Pancreas (tissue), 10 donors: ENCODE data around the gene BORCS8. TPM values are rescaled to one million over a fixed set of nuclear protein-coding genes. Genes with fewer than 3 reads are reported as not detected.

Source experiments
- ATAC-seq, 4 donors: fragments of 200-7000 bp; cut with Tn5 transposase; one replicate each; pipeline versions ENCODE4 v1.8.0 to v1.9.1; 2020; ENCODE audit warnings: mild to moderate bottlenecking in 4 of 4, moderate library complexity in 4 of 4
- DNase-seq, 6 donors: peaks; one replicate each; pipeline ENCODE4 v3.0.0-alpha.2; 2020
- FAIRE-seq: peaks from 2 replicates; lab custom pipeline; 2012; peaks lifted over from hg19 to GRCh38; lab: Jason Lieb, UNC
- H3K27ac ChIP-seq, 4 donors: fragments of 200-600 bp; sonication (generic); 1 replicate in 3 of 4; 2 replicates in 1 of 4; pipeline versions ENCODE4 v1.5.0 to v1.8.0; 2020
- H3K27me3 ChIP-seq, 4 donors: fragments of 200-600 bp; one replicate each; pipeline ENCODE4 v1.8.0; 2021
- H3K36me3 ChIP-seq, 3 donors: fragments of 200-600 bp; sonication (generic) in 1 of 3; one replicate each; pipeline versions ENCODE4 v1.5.0 to v1.8.0; 2020 to 2021
- H3K4me1 ChIP-seq, 3 donors: fragments of 200-600 bp; one replicate each; pipeline ENCODE4 v1.8.0; 2021
- H3K4me3 ChIP-seq, 4 donors: fragments of 200-600 bp; sonication (generic) in 2 of 4; one replicate each; pipeline versions ENCODE4 v1.5.0 to v1.8.0; 2020 to 2021
- H3K9me3 ChIP-seq, 4 donors: fragments of 200-600 bp; one replicate each; pipeline ENCODE4 v1.8.0; 2021
- WGBS, 2 donors: extraction: QIAGEN DNeasy Blood & Tissue Kit; methylation state at CpG; one replicate each; pipeline ENCODE4 v1.1.7; 2013; 5-methylcytosine and 5-hydroxymethylcytosine counted together
- intact Hi-C, 3 donors: fragments of 100-400 bp; cut with DNase I; formaldehyde crosslinking; loops; one replicate each; pipeline versions ENCODE4 v1.11.1 to v1.14.2; 2022
- polyA plus RNA-seq, 2 donors: library from polyadenylated mRNA; stranded (reverse); fragments of 200-250 nt; gene quantifications; one replicate each; pipeline ENCODE4 v1.2.3, GENCODE V29; 2013
- total RNA-seq, 6 donors: library from RNA; stranded (reverse); fragmentation: NEBNext Ultra II Directional in 4 of 6; extraction: Animal tissue kit (Norgen Biotek cat#: 25700) in 4 of 6; gene quantifications; one replicate each; pipeline versions ENCODE4 v1.2.1 to v1.2.4, GENCODE V29; 2021 to 2023
- TF ChIP-seq, protein P1 (sequence below), 4 donors: fragments of 200-600 bp; sonication (generic) in 3 of 4; IDR thresholded peaks; one replicate each; pipeline versions ENCODE4 v1.5.0 to v1.8.0; 2021; ENCODE audit warnings: antibody characterized with exemption in 4 of 4
- donor health status: healthy with polysubstance abuse.
- donor health status: DM: no; HTN: no; CAD: no; lungs with moderate emphysema.
- donor health status: DM: no; HTN: no; CAD: no.
- donor health status: control.
- donor health status: control.
- donor health status: Bipolar disorder and iron deficiency.
- donor health status: DM: yes; HTN: yes; CAD: no.
- donor health status: DM: no; HTN: no; CAD: no.
- donor health status: DM: no; HTN: no; CAD: no.
- donor health status: DM: yes; HTN: yes; CAD: no.

BORCS8 gene
- total and polyA plus RNA-seq, 8 donors, result 7.2 to 28.9 (median 10.9) TPM

DNA sequence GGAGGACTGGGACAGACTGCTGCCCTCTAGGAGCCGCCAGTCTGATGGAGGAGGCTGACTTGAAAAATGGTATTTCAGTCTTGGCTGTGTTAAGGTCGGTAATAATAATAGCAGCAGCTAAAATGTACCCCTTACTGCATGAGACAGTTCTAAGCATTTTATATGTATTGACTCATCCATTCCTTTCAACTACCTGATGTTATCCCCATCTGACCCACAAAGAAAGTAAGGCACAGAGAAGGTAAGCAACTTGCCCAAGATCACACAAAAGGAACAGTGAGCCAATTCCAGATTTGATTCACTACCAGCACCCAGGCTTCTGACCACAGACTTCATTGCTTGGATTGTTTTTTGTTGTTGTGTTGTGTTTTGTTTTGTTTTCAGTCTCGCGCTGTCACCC is 23.8 kb upstream of the BORCS8 start:
- FAIRE-seq, result no peak
- peaks cover 0 to 21% (median 2%) of the 10 kb centered on the region in 4 donors for H3K27me3 ChIP-seq

DNA sequence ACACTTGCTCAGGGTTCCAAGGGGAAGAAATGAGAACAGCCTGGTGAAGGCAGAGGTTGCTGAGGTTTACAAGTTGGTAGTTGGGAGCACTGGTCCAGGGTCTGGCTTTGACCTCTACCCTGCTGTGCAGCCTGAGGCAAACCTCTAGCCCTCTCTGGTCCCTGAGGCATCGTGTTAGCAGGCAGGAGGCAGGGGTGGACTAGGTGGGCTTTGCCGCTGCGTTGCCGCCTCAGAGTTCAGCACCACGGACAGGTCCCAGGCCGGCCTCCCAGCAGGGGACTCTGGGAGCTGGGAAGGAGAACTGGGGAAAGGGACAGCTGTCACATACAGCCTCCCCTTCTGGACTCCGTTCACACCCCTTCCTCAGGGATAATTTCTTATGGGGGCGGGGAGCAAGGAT is 22.9 kb upstream of the BORCS8 start:
- Histone ChIP-seq H3K27ac (no peak overlapping the region), H3K36me3 (no peaks in the 10 kb centered on the region), H3K4me3 (no peak overlapping the region), H3K27me3 (peaks cover 0 to 21% (median 2%) of the 10 kb centered on the region in 4 donors), H3K4me1 (no peaks in the 10 kb centered on the region), H3K9me3 (no peaks in the 10 kb centered on the region)
- TF ChIP-seq, protein P1, sequence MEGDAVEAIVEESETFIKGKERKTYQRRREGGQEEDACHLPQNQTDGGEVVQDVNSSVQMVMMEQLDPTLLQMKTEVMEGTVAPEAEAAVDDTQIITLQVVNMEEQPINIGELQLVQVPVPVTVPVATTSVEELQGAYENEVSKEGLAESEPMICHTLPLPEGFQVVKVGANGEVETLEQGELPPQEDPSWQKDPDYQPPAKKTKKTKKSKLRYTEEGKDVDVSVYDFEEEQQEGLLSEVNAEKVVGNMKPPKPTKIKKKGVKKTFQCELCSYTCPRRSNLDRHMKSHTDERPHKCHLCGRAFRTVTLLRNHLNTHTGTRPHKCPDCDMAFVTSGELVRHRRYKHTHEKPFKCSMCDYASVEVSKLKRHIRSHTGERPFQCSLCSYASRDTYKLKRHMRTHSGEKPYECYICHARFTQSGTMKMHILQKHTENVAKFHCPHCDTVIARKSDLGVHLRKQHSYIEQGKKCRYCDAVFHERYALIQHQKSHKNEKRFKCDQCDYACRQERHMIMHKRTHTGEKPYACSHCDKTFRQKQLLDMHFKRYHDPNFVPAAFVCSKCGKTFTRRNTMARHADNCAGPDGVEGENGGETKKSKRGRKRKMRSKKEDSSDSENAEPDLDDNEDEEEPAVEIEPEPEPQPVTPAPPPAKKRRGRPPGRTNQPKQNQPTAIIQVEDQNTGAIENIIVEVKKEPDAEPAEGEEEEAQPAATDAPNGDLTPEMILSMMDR (IDR thresholded peaks at IDR 0.05), result no peak
- intact Hi-C loops, result no loop called here
- FAIRE-seq (no peak), ATAC-seq (peak; percentile 55 to 91 (median 68)), DNase-seq (peak in 3 of 6 donors; percentile 29 to 74 (median 55))
- WGBS, 2 donors, result 2% methylated on average over 7 to 8 of the region's 8 CpGs

More for the DNA sequence above, 23.8 kb upstream of the BORCS8 start:
- no peaks in the 10 kb centered on the region for H3K36me3 ChIP-seq
- WGBS, 2 donors, result 74 to 76% methylated on average over 4 of the region's 4 CpGs
- ATAC-seq (no peak), DNase-seq (no peak)
- no peaks in the 10 kb centered on the region for H3K9me3 ChIP-seq
- no peaks in the 10 kb centered on the region for H3K4me1 ChIP-seq
- intact Hi-C loops, result no loop called here
- H3K4me3 ChIP-seq, result no peak overlapping the region
- TF ChIP-seq, protein P1 (IDR thresholded peaks at IDR 0.05), result no peak
- no peak overlapping the region for H3K27ac ChIP-seq

DNA sequence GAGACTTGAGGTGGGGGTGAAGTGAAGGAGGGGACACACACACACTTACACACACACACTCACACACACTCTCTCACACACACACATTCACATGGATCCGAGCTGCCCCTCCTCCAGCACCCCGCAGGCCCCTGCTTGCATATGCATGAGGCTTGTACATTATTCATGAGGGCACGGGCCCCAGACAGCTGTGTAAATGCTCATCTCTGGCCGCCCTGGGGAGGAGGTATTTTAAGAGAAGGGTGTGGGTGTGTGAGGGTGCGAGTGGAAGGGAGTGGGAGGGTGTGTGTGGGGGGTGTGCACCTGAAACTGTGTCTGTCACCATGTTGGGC is 22.2 kb upstream of the BORCS8 start:
- no peak overlapping the region for H3K27ac ChIP-seq
- H3K4me3 ChIP-seq, result no peak overlapping the region
- H3K9me3 ChIP-seq, result no peaks in the 10 kb centered on the region
- 4 to 7% methylated on average over 5 of the region's 5 CpGs for WGBS, 2 donors
- no peaks in the 10 kb centered on the region for H3K36me3 ChIP-seq
- ATAC-seq (no peak), FAIRE-seq (no peak), DNase-seq (no peak)
- H3K4me1 ChIP-seq, result no peaks in the 10 kb centered on the region
- intact Hi-C loops, result no loop called here
- TF ChIP-seq, protein P1 (IDR thresholded peaks at IDR 0.05), result no peak
- peaks cover 0 to 21% (median 2%) of the 10 kb centered on the region in 4 donors for H3K27me3 ChIP-seq

DNA sequence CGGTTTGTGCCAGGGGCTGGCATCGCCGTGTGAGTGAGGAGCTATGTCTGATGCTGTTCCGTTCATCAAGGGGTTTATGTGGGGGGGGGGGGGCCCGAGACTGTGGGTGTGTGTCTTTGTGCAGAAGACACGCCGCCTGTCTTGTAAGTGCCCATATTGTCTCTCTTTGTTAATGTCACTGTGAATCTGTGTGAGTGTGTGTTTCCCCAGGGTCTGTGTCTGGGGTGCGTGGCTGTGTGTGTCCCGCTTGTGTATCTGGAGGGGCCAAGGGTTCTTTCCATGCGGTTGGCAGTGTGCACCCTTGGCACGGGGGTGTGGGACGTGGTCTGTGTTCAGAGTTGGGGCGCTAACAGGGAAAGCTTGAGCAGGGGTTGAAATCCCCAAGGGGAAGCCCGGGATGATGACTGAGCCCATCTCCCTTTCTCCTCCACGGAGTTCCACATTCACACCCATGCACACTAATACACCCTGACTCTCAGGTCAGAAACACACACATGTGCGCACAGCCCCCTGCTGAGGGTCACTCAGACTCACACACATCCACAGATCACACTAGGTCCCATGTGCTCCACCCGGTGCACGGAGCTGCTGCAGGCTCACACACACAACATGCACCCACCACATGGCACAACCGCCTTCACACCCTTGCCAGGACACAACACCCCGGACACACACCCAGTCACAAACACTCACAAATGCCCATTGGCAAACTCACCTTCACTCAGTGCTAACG is 21.6 kb upstream of the BORCS8 start:
- DNase-seq (no peak), ATAC-seq (no peak), FAIRE-seq (no peak)
- TF ChIP-seq, protein P1 (IDR thresholded peaks at IDR 0.05), result no peak
- Histone ChIP-seq H3K27ac (no peak overlapping the region), H3K36me3 (no peaks in the 10 kb centered on the region), H3K27me3 (peaks cover 0 to 21% (median 2%) of the 10 kb centered on the region in 4 donors), H3K9me3 (no peaks in the 10 kb centered on the region), H3K4me1 (no peaks in the 10 kb centered on the region), H3K4me3 (no peak overlapping the region)
- intact Hi-C loops, result no loop called here
- 34% methylated on average over 21 of the region's 21 CpGs for WGBS, 2 donors

DNA sequence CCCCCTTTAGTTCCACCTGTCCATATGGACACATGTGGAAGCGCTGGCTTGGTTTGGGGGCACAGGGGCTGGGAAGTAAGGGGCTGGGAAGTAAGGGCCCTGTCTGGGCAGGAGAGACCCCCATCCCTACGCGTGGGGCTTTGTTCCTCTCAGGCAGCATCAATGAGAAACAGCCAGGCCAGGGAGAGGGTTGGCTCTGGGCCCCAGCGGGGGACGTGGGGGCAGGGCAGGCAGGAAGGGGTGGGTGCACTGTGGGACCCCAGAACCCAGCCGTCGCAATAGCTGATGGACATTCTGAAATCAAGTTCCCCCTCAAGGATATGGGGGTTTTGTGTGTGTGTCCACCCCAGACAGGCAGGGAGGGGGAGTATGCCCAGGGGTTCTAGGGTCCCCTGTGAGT is 21.0 kb upstream of the BORCS8 start:
- no peak overlapping the region for H3K4me3 ChIP-seq

More for the DNA sequence above, 21.0 kb upstream of the BORCS8 start:
- WGBS, 2 donors, result 9 to 15% methylated on average over 7 of the region's 7 CpGs
- no peaks in the 10 kb centered on the region for H3K36me3 ChIP-seq
- no peaks in the 10 kb centered on the region for H3K4me1 ChIP-seq
- FAIRE-seq (no peak), ATAC-seq (no peak), DNase-seq (no peak)
- peaks cover 0 to 21% (median 2%) of the 10 kb centered on the region in 4 donors for H3K27me3 ChIP-seq
- intact Hi-C loops, result no loop called here
- H3K27ac ChIP-seq, result no peak overlapping the region
- no peaks in the 10 kb centered on the region for H3K9me3 ChIP-seq
- TF ChIP-seq, protein P1 (IDR thresholded peaks at IDR 0.05), result no peak
